Measurements from ENCODE around the gene ZBTB16.

GRCh38 chr11:114291381-114291780 is 231.9 kb downstream of the ZBTB16 start:
- TF ChIP-seq CTCF (IDR thresholded peaks at IDR 0.05; ENCODE audit: extremely low read depth in 1 of 2, insufficient read depth in 1 of 2, low read depth in 1 of 2, low read length in 2 of 2) (no peak), GATA2 (IDR thresholded peaks at IDR 0.05; ENCODE audit: insufficient read depth, insufficient read length, low read depth, low read length) (no peak), EZH2 (IDR thresholded peaks at IDR 0.05; ENCODE audit: borderline replicate concordance, low read depth, low read length, severe bottlenecking) (no peak), POLR2AphosphoS5 (IDR thresholded peaks at IDR 0.05; ENCODE audit: insufficient read depth, low read depth, low read length) (no peak), JUN (IDR thresholded peaks at IDR 0.05; ENCODE audit: borderline replicate concordance, insufficient read depth, insufficient read length, low read depth) (no peak)

All from endothelial cell of umbilical vein (primary cell).